Common myeloid progenitor, CD34-positive (primary cell): ENCODE data around the gene DENND1A.
"Not testable (repeated sequence)": the region's sequence is repeated elsewhere in the genome, so short reads cannot be mapped to it uniquely, and the experiment has no call there.

Source experiments
- CTCF ChIA-PET: fragments of 350-600 bp; sonication (Branson Sonifier 250); formaldehyde crosslinking; loops from one replicate; lab custom pipeline; 2021; ENCODE audit warnings: antibody characterized with exemption; lab: Charles Lee
- POLR2A ChIA-PET: fragments of 350-600 bp; sonication (Branson Sonifier 250); formaldehyde crosslinking; loops from one replicate; lab custom pipeline; 2021; ENCODE audit warnings: antibody characterized with exemption; lab: Charles Lee
- DNase-seq, 3 donors: peaks; one replicate each; pipeline versions ENCODE4 v3.0.0 to v3.0.0-alpha.2; 2013
- H3K27ac ChIP-seq, 2 experiments: 1 replicate in 1 of 2; 2 replicates in 1 of 2; pipeline ENCODE4 v1.7.0; 2013; ENCODE audit warnings: inconsistent platforms in 2 of 2, low read length in 2 of 2, mild to moderate bottlenecking in 2 of 2, low read depth in 1 of 2, moderate library complexity in 1 of 2; ENCODE audit not compliant: severe bottlenecking in 2 of 2, insufficient read depth in 1 of 2, poor library complexity in 1 of 2
- H3K27me3 ChIP-seq, 5 experiments: replicated peaks in 2 of 5; 1 replicate in 3 of 5; 2 replicates in 2 of 5; pipeline versions ENCODE4 v1.6.1 to v1.7.0; 2013; ENCODE audit warnings: low read length in 4 of 5, mild to moderate bottlenecking in 2 of 5, moderate library complexity in 2 of 5, inconsistent platforms in 1 of 5; ENCODE audit not compliant: insufficient read depth in 5 of 5, control insufficient read depth in 4 of 5
- H3K36me3 ChIP-seq, 4 experiments: 1 replicate in 2 of 4; 2 replicates in 2 of 4; pipeline versions ENCODE4 v1.6.1 to v1.7.0; 2013; ENCODE audit warnings: low read length in 3 of 4, control low read depth in 1 of 4, mild to moderate bottlenecking in 1 of 4; ENCODE audit not compliant: control insufficient read depth in 4 of 4, insufficient read depth in 4 of 4
- H3K4me1 ChIP-seq, 4 experiments: 1 replicate in 3 of 4; 2 replicates in 1 of 4; pipeline versions ENCODE4 v1.6.1 to v1.7.1; 2013; ENCODE audit warnings: low read length in 3 of 4, mild to moderate bottlenecking in 3 of 4, control low read depth in 1 of 4, inconsistent platforms in 1 of 4, moderate library complexity in 1 of 4; ENCODE audit not compliant: control insufficient read depth in 4 of 4, insufficient read depth in 4 of 4; ENCODE audit errors: control extremely low read depth in 1 of 4
- H3K4me3 ChIP-seq, 7 experiments: 1 replicate in 4 of 7; 2 replicates in 3 of 7; pipeline versions ENCODE4 v1.5.1 to v1.7.0; 2013; ENCODE audit warnings: mild to moderate bottlenecking in 7 of 7, low read length in 6 of 7, moderate library complexity in 6 of 7, inconsistent platforms in 2 of 7, low read depth in 2 of 7, control low read depth in 1 of 7; ENCODE audit not compliant: insufficient read depth in 4 of 7, control insufficient read depth in 1 of 7; ENCODE audit errors: extremely low read depth in 1 of 7
- H3K9me3 ChIP-seq, 5 experiments: 1 replicate in 4 of 5; 2 replicates in 1 of 5; pipeline versions ENCODE4 v1.6.1 to v1.7.1; 2013; ENCODE audit warnings: low read length in 4 of 5, mild to moderate bottlenecking in 2 of 5, inconsistent platforms in 1 of 5, low read depth in 1 of 5, moderate library complexity in 1 of 5; ENCODE audit not compliant: control insufficient read depth in 4 of 5, insufficient read depth in 2 of 5; ENCODE audit errors: control extremely low read depth in 1 of 5
- WGBS: methylation state at CpG from one replicate; pipeline ENCODE4 v1.1.5; 2013; ENCODE audit not compliant: insufficient coverage; 5-methylcytosine and 5-hydroxymethylcytosine counted together

The DENND1A gene

GRCh38 chr9:123922911-123923310, 7.0 kb downstream of the DENND1A start:
- DNase-seq: no peak
- no peaks in the 10 kb centered on the region for H3K36me3 ChIP-seq
- POLR2A ChIA-PET: no interaction called here
- H3K27ac ChIP-seq: no peak overlapping the region
- H3K27me3 ChIP-seq: no peaks in the 10 kb centered on the region
- H3K4me3 ChIP-seq: no peak overlapping the region
- H3K4me1 ChIP-seq: peaks cover 6 to 28% (median 23%) of the 10 kb centered on the region in 4 experiments
- CTCF ChIA-PET: interaction anchor here (0.7 kb wide), 1 partner anchor 12 kb away, joined by 3 read pairs; no protein-coding TSS in a partner anchor
- 89% methylated on average over 1 of the region's 4 CpGs for WGBS
- H3K9me3 ChIP-seq: peaks cover 0 to 3% (median 2%) of the 10 kb centered on the region in 5 experiments

- Histone ChIP-seq H3K27me3 (no peaks in the 10 kb centered on the region), H3K4me3 (no peak overlapping the region), H3K4me1 (peaks cover 1 to 24% (median 18%) of the 10 kb centered on the region in 4 experiments), H3K36me3 (no peaks in the 10 kb centered on the region), H3K27ac (no peak overlapping the region), H3K9me3 (peaks cover 0 to 3% (median 2%) of the 10 kb centered on the region in 5 experiments)
- POLR2A ChIA-PET: no interaction called here
- no peak for DNase-seq
- WGBS: 100% methylated on average over 2 of the region's 3 CpGs
- CTCF ChIA-PET: no interaction called here
Measured at GRCh38 chr9:123922431-123922830, 7.5 kb downstream of the DENND1A start.

DNA sequence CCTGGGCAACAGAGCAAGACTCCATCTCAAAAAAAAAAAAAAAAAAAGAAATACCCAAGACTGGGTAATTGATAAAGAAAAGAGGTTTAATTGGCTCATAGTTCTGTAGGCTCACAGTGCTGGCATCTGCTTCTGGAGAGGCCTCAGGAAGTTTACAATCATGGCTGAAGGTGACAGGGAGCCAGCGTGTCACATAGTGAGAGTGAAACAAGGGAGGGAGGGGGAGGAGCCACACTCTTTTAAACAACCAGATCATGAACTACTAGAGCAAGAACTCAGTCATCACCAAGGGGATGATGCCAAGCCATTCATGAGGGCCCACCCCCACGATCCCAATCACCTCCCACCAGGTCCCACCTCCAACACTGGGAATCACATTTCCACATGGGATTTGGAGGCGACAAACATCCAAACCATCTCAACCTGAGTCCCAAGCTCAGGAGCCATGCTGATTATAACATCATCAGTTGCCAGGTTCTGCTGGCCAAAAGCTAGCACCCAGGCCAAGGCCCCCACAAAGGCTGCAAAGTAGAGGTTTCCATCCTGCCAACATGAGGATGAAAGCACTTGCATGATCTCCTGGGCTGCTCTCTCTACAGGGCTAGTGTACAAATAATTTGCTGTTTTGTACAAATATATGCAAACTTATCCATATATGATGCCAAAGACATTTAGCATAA, 15.3 kb downstream of the DENND1A start:
- ChIA-PET CTCF (no interaction called here), POLR2A (interaction anchor here (0.6 kb wide), 1 partner anchor 88 kb away, joined by 4 read pairs; no protein-coding TSS in a partner anchor)
- no peak overlapping the region for H3K4me3 ChIP-seq
- peaks cover 0 to 6% (median 0%) of the 10 kb centered on the region in 4 experiments for H3K4me1 ChIP-seq
- H3K9me3 ChIP-seq: peaks cover 0 to 10% (median 0%) of the 10 kb centered on the region in 5 experiments
- H3K36me3 ChIP-seq: no peaks in the 10 kb centered on the region
- H3K27me3 ChIP-seq: no peaks in the 10 kb centered on the region
- H3K27ac ChIP-seq: no peak overlapping the region
- DNase-seq: no peak
- 100% methylated on average over 1 of the region's 3 CpGs for WGBS

- ChIA-PET CTCF (interaction anchor here (1.0 kb wide), 1 partner anchor 128 kb away, joined by 3 read pairs; no protein-coding TSS in a partner anchor), POLR2A (no interaction called here)
- peaks cover 0 to 6% (median 0%) of the 10 kb centered on the region in 4 experiments for H3K4me1 ChIP-seq
- peaks cover 0 to 13% (median 0%) of the 10 kb centered on the region in 5 experiments for H3K9me3 ChIP-seq
- H3K4me3 ChIP-seq: no peak overlapping the region
- H3K36me3 ChIP-seq: no peaks in the 10 kb centered on the region
- no peak overlapping the region for H3K27ac ChIP-seq
- H3K27me3 ChIP-seq: no peaks in the 10 kb centered on the region
- WGBS: 94% methylated on average over 3 of the region's 6 CpGs
- peak in 1 of 3 donors; percentile 13 for DNase-seq
Measured at GRCh38 chr9:123912167-123912897, 17.6 kb downstream of the DENND1A start.

DNA sequence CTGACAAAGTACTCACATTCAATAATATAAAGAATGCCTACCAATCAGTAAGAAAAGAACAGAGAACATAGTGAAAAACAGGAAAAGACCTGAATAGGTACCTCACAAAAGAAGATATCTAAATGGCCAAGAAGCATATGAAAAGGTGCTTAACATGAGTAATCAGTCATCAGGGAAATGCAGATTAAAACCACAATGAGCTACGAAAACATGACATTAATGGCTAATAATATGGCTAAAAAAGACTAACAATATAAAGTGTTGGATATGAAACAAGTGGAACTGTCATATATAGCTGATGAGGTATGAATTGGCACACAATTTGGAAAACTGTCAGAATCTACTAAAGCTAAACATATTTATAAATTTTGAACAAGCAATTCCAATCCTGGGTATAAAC, 18.9 kb downstream of the DENND1A start:
- H3K27me3 ChIP-seq: no peaks in the 10 kb centered on the region
- ChIA-PET CTCF (interaction anchor here (1.0 kb wide), 2 partner anchors 12 to 129 kb away, joined by 3 read pairs; no protein-coding TSS in a partner anchor), POLR2A (no interaction called here)
- DNase-seq: no peak
- no CpG with 5 or more reads among the region's 1 CpG for WGBS
- peaks cover 0 to 13% (median 0%) of the 10 kb centered on the region in 5 experiments for H3K9me3 ChIP-seq
- H3K36me3 ChIP-seq: no peaks in the 10 kb centered on the region
- peaks cover 0 to 6% (median 0%) of the 10 kb centered on the region in 4 experiments for H3K4me1 ChIP-seq
- no peak overlapping the region for H3K27ac ChIP-seq
- H3K4me3 ChIP-seq: no peak overlapping the region

- H3K9me3 ChIP-seq: peaks cover 0 to 13% (median 0%) of the 10 kb centered on the region in 5 experiments
- DNase-seq, H3K4me1 ChIP-seq, H3K27ac ChIP-seq, H3K4me3 ChIP-seq, POLR2A ChIA-PET, H3K36me3 ChIP-seq, H3K27me3 ChIP-seq, CTCF ChIA-PET: not testable (repeated sequence)
- WGBS: no CpG with 5 or more reads among the region's 4 CpGs
Measured at GRCh38 chr9:123909192-123909591, 20.7 kb downstream of the DENND1A start.

DNA sequence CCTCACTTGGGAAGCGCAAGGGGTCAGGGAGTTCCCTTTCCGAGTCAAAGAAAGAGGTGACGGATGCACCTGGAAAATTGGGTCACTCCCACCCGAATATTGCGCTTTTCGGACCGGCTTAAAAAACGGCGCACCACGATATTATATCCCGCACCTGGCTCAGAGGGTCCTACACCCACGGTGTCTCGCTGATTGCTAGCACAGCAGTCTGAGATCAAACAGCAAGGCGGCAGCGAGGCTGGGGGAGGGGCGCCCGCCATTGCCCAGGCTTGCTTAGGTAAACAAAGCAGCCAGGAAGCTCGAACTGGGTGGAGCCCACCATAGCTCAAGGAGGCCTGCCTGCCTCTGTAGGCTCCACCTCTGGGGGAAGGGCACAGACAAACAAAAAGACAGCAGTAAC, 26.4 kb downstream of the DENND1A start:
- H3K27ac ChIP-seq, DNase-seq, H3K9me3 ChIP-seq, H3K4me3 ChIP-seq, H3K27me3 ChIP-seq, H3K36me3 ChIP-seq, POLR2A ChIA-PET, CTCF ChIA-PET, H3K4me1 ChIP-seq: not testable (repeated sequence)
- 100% methylated on average over 2 of the region's 18 CpGs for WGBS
